ENCODE data around the gene CHMP5.
"Not testable (repeated sequence)": the region's sequence is repeated elsewhere in the genome, so short reads cannot be mapped to it uniquely, and the experiment has no call there.

CHMP5 gene

GRCh38 chr9:33311953-33312352, 47.1 kb downstream of the CHMP5 start:
- Histone ChIP-seq H3K9ac (ENCODE audit: low read length) (no peak overlapping the region), H3K56ac (ENCODE audit: low read length) (no peak overlapping the region), H3K4me1 (ENCODE audit: control insufficient read depth, low read depth, low read length) (no peaks in the 10 kb centered on the region), H3K23ac (ENCODE audit: low read length) (no peak overlapping the region), H3K18ac (ENCODE audit: low read length) (no peak overlapping the region), H4K8ac (ENCODE audit: low read depth, low read length) (no peak overlapping the region), H3K4ac (ENCODE audit: low read depth, low read length) (no peak overlapping the region), H3K27ac (ENCODE audit: low read depth, low read length) (no peak overlapping the region), H3K79me1 (ENCODE audit: low read length) (no peaks in the 10 kb centered on the region), H2BK15ac (replicated peaks; ENCODE audit: low read depth) (no peak overlapping the region), H4K5ac (ENCODE audit: low read length) (no peak overlapping the region), H2BK120ac (ENCODE audit: low read depth, low read length) (no peak overlapping the region), H2AK5ac (ENCODE audit: low read length) (no peak overlapping the region), H3K4me3 (ENCODE audit: low read length) (no peak overlapping the region), H3K4me2 (ENCODE audit: low read length) (no peak overlapping the region), H3K36me3 (ENCODE audit: control insufficient read depth, insufficient read depth, low read length) (peaks cover 16% of the 10 kb centered on the region), H3K27me3 (ENCODE audit: insufficient read depth, low read length, poor library complexity) (no peaks in the 10 kb centered on the region), H2BK5ac (ENCODE audit: low read length) (no peak overlapping the region), H3K79me2 (ENCODE audit: control insufficient read depth, insufficient read depth, low read length) (no peaks in the 10 kb centered on the region)
- WGBS (ENCODE audit: extremely low coverage, insufficient coverage, low lambda C conversion rate): no CpG with 5 or more reads among the region's 2 CpGs
- no peak for DNase-seq

GRCh38 chr9:33315371-33315770, 50.5 kb downstream of the CHMP5 start:
- no peak for DNase-seq
- no CpG with 5 or more reads among the region's 5 CpGs for WGBS (ENCODE audit: extremely low coverage, insufficient coverage, low lambda C conversion rate)
- no peak overlapping the region for H2BK5ac ChIP-seq (ENCODE audit: low read length)

GRCh38 chr9:33317136-33317535, 52.3 kb downstream of the CHMP5 start:
- H3K4me2 ChIP-seq (ENCODE audit: low read length); H2BK5ac ChIP-seq (ENCODE audit: low read length); H3K27me3 ChIP-seq (ENCODE audit: insufficient read depth, low read length, poor library complexity); H3K4ac ChIP-seq (ENCODE audit: low read depth, low read length); H3K4me3 ChIP-seq (ENCODE audit: low read length); DNase-seq; H3K4me1 ChIP-seq (ENCODE audit: control insufficient read depth, low read depth, low read length); H3K56ac ChIP-seq (ENCODE audit: low read length); H2BK15ac ChIP-seq (replicated peaks; ENCODE audit: low read depth); H2BK120ac ChIP-seq (ENCODE audit: low read depth, low read length); H3K23ac ChIP-seq (ENCODE audit: low read length); H4K8ac ChIP-seq (ENCODE audit: low read depth, low read length); H3K79me1 ChIP-seq (ENCODE audit: low read length); H3K27ac ChIP-seq (ENCODE audit: low read depth, low read length); H2AK5ac ChIP-seq (ENCODE audit: low read length); H4K5ac ChIP-seq (ENCODE audit: low read length); H3K79me2 ChIP-seq (ENCODE audit: control insufficient read depth, insufficient read depth, low read length); H3K9ac ChIP-seq (ENCODE audit: low read length); H3K18ac ChIP-seq (ENCODE audit: low read length): not testable (repeated sequence)
- H3K36me3 ChIP-seq (ENCODE audit: control insufficient read depth, insufficient read depth, low read length): peaks cover 11% of the 10 kb centered on the region
- no CpG with 5 or more reads among the region's 3 CpGs for WGBS (ENCODE audit: extremely low coverage, insufficient coverage, low lambda C conversion rate)

More at GRCh38 chr9:33315371-33315770, 50.5 kb downstream of the CHMP5 start:
- no peak overlapping the region for H3K4me2 ChIP-seq (ENCODE audit: low read length)
- no peak overlapping the region for H2BK15ac ChIP-seq (replicated peaks; ENCODE audit: low read depth)
- no peaks in the 10 kb centered on the region for H3K79me1 ChIP-seq (ENCODE audit: low read length)
- H2AK5ac ChIP-seq (ENCODE audit: low read length): no peak overlapping the region
- H3K4me3 ChIP-seq (ENCODE audit: low read length): no peak overlapping the region
- no peak overlapping the region for H3K18ac ChIP-seq (ENCODE audit: low read length)
- H3K23ac ChIP-seq (ENCODE audit: low read length): no peak overlapping the region
- peaks cover 15% of the 10 kb centered on the region for H3K36me3 ChIP-seq (ENCODE audit: control insufficient read depth, insufficient read depth, low read length)
- no peak overlapping the region for H3K9ac ChIP-seq (ENCODE audit: low read length)
- H3K27ac ChIP-seq (ENCODE audit: low read depth, low read length): no peak overlapping the region
- H2BK120ac ChIP-seq (ENCODE audit: low read depth, low read length): no peak overlapping the region
- H3K56ac ChIP-seq (ENCODE audit: low read length): no peak overlapping the region
- no peak overlapping the region for H4K8ac ChIP-seq (ENCODE audit: low read depth, low read length)
- no peak overlapping the region for H3K4ac ChIP-seq (ENCODE audit: low read depth, low read length)
- no peaks in the 10 kb centered on the region for H3K4me1 ChIP-seq (ENCODE audit: control insufficient read depth, low read depth, low read length)
- no peaks in the 10 kb centered on the region for H3K79me2 ChIP-seq (ENCODE audit: control insufficient read depth, insufficient read depth, low read length)
- H4K5ac ChIP-seq (ENCODE audit: low read length): no peak overlapping the region
- no peaks in the 10 kb centered on the region for H3K27me3 ChIP-seq (ENCODE audit: insufficient read depth, low read length, poor library complexity)

GRCh38 chr9:33318225-33318624, 53.4 kb downstream of the CHMP5 start:
- no peaks in the 10 kb centered on the region for H3K79me1 ChIP-seq (ENCODE audit: low read length)
- no peak overlapping the region for H2BK5ac ChIP-seq (ENCODE audit: low read length)
- no peaks in the 10 kb centered on the region for H3K79me2 ChIP-seq (ENCODE audit: control insufficient read depth, insufficient read depth, low read length)
- H3K4ac ChIP-seq (ENCODE audit: low read depth, low read length): no peak overlapping the region
- no peak overlapping the region for H3K18ac ChIP-seq (ENCODE audit: low read length)
- H3K27me3 ChIP-seq (ENCODE audit: insufficient read depth, low read length, poor library complexity): no peaks in the 10 kb centered on the region
- no peak overlapping the region for H2BK15ac ChIP-seq (replicated peaks; ENCODE audit: low read depth)
- H3K23ac ChIP-seq (ENCODE audit: low read length): no peak overlapping the region
- DNase-seq: no peak
- no peak overlapping the region for H2BK120ac ChIP-seq (ENCODE audit: low read depth, low read length)
- no peaks in the 10 kb centered on the region for H3K4me1 ChIP-seq (ENCODE audit: control insufficient read depth, low read depth, low read length)
- H3K9ac ChIP-seq (ENCODE audit: low read length): no peak overlapping the region
- H3K56ac ChIP-seq (ENCODE audit: low read length): no peak overlapping the region
- H4K5ac ChIP-seq (ENCODE audit: low read length): no peak overlapping the region
- WGBS (ENCODE audit: extremely low coverage, insufficient coverage, low lambda C conversion rate): no CpG with 5 or more reads among the region's 3 CpGs
- H4K8ac ChIP-seq (ENCODE audit: low read depth, low read length): no peak overlapping the region
- no peak overlapping the region for H3K4me3 ChIP-seq (ENCODE audit: low read length)
- no peak overlapping the region for H3K4me2 ChIP-seq (ENCODE audit: low read length)
- no peak overlapping the region for H2AK5ac ChIP-seq (ENCODE audit: low read length)
- H3K27ac ChIP-seq (ENCODE audit: low read depth, low read length): no peak overlapping the region
- peaks cover 12% of the 10 kb centered on the region for H3K36me3 ChIP-seq (ENCODE audit: control insufficient read depth, insufficient read depth, low read length)

GRCh38 chr9:33318781-33319180, 53.9 kb downstream of the CHMP5 start:
- no CpG with 5 or more reads among the region's 8 CpGs for WGBS (ENCODE audit: extremely low coverage, insufficient coverage, low lambda C conversion rate)
- H3K36me3 ChIP-seq (ENCODE audit: control insufficient read depth, insufficient read depth, low read length): peaks cover 10% of the 10 kb centered on the region

GRCh38 chr9:33320230-33320567, 55.4 kb downstream of the CHMP5 start:
- no peak overlapping the region for H3K23ac ChIP-seq (ENCODE audit: low read length)
- H3K4me1 ChIP-seq (ENCODE audit: control insufficient read depth, low read depth, low read length): no peaks in the 10 kb centered on the region
- H4K8ac ChIP-seq (ENCODE audit: low read depth, low read length): no peak overlapping the region
- H3K79me2 ChIP-seq (ENCODE audit: control insufficient read depth, insufficient read depth, low read length): no peaks in the 10 kb centered on the region
- H3K36me3 ChIP-seq (ENCODE audit: control insufficient read depth, insufficient read depth, low read length): peaks cover 10% of the 10 kb centered on the region
- no peak overlapping the region for H3K4ac ChIP-seq (ENCODE audit: low read depth, low read length)
- H3K4me2 ChIP-seq (ENCODE audit: low read length): no peak overlapping the region
- no peak overlapping the region for H2BK120ac ChIP-seq (ENCODE audit: low read depth, low read length)
- no peak overlapping the region for H3K4me3 ChIP-seq (ENCODE audit: low read length)
- no peak overlapping the region for H4K5ac ChIP-seq (ENCODE audit: low read length)
- H2BK15ac ChIP-seq (replicated peaks; ENCODE audit: low read depth): no peak overlapping the region
- no peak for DNase-seq
- no peak overlapping the region for H3K9ac ChIP-seq (ENCODE audit: low read length)
- no peaks in the 10 kb centered on the region for H3K27me3 ChIP-seq (ENCODE audit: insufficient read depth, low read length, poor library complexity)
- H3K18ac ChIP-seq (ENCODE audit: low read length): no peak overlapping the region
- no peak overlapping the region for H2AK5ac ChIP-seq (ENCODE audit: low read length)
- H3K79me1 ChIP-seq (ENCODE audit: low read length): no peaks in the 10 kb centered on the region
- no peak overlapping the region for H3K56ac ChIP-seq (ENCODE audit: low read length)
- WGBS (ENCODE audit: extremely low coverage, insufficient coverage, low lambda C conversion rate): no CpG with 5 or more reads among the region's 1 CpG
- H2BK5ac ChIP-seq (ENCODE audit: low read length): no peak overlapping the region
- H3K27ac ChIP-seq (ENCODE audit: low read depth, low read length): no peak overlapping the region

More at GRCh38 chr9:33318781-33319180, 53.9 kb downstream of the CHMP5 start:
- no peak for DNase-seq
- no peaks in the 10 kb centered on the region for H3K79me2 ChIP-seq (ENCODE audit: control insufficient read depth, insufficient read depth, low read length)
- H2AK5ac ChIP-seq (ENCODE audit: low read length): no peak overlapping the region
- no peak overlapping the region for H2BK15ac ChIP-seq (replicated peaks; ENCODE audit: low read depth)
- no peak overlapping the region for H3K23ac ChIP-seq (ENCODE audit: low read length)
- no peaks in the 10 kb centered on the region for H3K4me1 ChIP-seq (ENCODE audit: control insufficient read depth, low read depth, low read length)
- no peak overlapping the region for H2BK120ac ChIP-seq (ENCODE audit: low read depth, low read length)
- no peak overlapping the region for H3K4me2 ChIP-seq (ENCODE audit: low read length)
- H4K8ac ChIP-seq (ENCODE audit: low read depth, low read length): no peak overlapping the region
- no peak overlapping the region for H4K5ac ChIP-seq (ENCODE audit: low read length)
- no peak overlapping the region for H3K9ac ChIP-seq (ENCODE audit: low read length)
- H3K56ac ChIP-seq (ENCODE audit: low read length): no peak overlapping the region
- H3K27me3 ChIP-seq (ENCODE audit: insufficient read depth, low read length, poor library complexity): no peaks in the 10 kb centered on the region
- H3K4ac ChIP-seq (ENCODE audit: low read depth, low read length): no peak overlapping the region
- no peak overlapping the region for H3K18ac ChIP-seq (ENCODE audit: low read length)
- H3K4me3 ChIP-seq (ENCODE audit: low read length): no peak overlapping the region
- H3K27ac ChIP-seq (ENCODE audit: low read depth, low read length): no peak overlapping the region
- H2BK5ac ChIP-seq (ENCODE audit: low read length): no peak overlapping the region
- H3K79me1 ChIP-seq (ENCODE audit: low read length): no peaks in the 10 kb centered on the region

Measured in mesendoderm (in vitro differentiated cells).